Prostate gland (tissue), 2 donors: ENCODE results near the gene HOXB6.

Experiments
- POLR2A ChIP-seq: fragments of 450-650 bp; IDR thresholded peaks from one replicate; pipeline ENCODE4 v1.6.1; 2016; ENCODE audit warnings: antibody characterized with exemption, mild to moderate bottlenecking
- POLR2AphosphoS5 ChIP-seq: sonication (generic); formaldehyde crosslinking; IDR thresholded peaks from one replicate; pipeline ENCODE4 v1.6.1; 2017; ENCODE audit warnings: antibody characterized with exemption
- TF ChIP-seq, protein P1 (sequence below), 4 experiments: fragments of 200-600 bp in 2 of 4; fragments of 450-650 bp in 2 of 4; sonication (generic) in 2 of 4; IDR thresholded peaks; 1 replicate in 3 of 4; 2 replicates in 1 of 4; pipeline ENCODE4 v1.5.1; 2016 to 2019; ENCODE audit warnings: antibody characterized with exemption in 4 of 4, mild to moderate bottlenecking in 2 of 4, moderate library complexity in 2 of 4

DNA sequence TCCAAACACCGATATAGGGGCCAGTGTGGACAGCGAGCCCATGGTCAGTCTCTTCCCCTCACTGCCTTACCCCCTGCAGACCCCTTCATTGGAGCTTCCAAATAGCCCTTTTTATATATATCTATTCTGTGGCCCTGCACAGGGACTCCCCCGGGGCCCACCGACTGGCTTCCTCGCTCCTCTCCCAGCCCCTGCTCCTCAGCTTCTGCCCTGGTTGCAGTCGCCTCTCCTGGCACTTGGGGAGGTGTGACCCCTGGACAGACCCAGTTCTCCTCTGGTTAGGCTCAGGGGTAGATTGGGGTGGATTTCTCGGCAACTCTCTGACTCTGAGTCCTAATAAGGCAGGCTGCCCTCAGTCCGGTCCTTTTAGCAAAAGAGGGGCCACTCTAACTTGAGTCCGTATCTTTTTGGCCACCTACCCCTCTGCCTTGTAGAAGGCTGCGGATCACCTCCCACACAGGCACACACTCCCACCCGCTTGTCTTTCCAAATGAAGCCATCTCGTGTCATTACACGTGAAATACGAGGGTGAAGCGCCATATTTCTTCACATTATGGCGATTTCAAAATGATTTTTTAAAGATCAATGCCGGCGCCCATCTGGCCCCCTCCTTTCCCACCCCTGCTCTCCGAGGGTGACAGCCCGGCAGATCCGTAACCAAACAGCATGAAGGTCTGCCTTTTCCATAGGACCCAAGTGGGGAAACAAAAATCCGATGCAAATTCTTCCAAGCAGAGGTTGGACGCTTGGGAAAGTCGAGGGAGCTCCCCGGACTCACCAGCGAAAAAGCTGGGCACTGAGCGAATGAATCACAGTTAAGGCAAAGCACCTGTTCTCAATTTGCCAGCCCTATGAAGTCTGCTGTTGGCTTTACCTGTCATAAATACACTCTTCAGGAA is 23.1 kb upstream of the HOXB6 start:
- TF ChIP-seq, protein P1, sequence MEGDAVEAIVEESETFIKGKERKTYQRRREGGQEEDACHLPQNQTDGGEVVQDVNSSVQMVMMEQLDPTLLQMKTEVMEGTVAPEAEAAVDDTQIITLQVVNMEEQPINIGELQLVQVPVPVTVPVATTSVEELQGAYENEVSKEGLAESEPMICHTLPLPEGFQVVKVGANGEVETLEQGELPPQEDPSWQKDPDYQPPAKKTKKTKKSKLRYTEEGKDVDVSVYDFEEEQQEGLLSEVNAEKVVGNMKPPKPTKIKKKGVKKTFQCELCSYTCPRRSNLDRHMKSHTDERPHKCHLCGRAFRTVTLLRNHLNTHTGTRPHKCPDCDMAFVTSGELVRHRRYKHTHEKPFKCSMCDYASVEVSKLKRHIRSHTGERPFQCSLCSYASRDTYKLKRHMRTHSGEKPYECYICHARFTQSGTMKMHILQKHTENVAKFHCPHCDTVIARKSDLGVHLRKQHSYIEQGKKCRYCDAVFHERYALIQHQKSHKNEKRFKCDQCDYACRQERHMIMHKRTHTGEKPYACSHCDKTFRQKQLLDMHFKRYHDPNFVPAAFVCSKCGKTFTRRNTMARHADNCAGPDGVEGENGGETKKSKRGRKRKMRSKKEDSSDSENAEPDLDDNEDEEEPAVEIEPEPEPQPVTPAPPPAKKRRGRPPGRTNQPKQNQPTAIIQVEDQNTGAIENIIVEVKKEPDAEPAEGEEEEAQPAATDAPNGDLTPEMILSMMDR (IDR thresholded peaks at IDR 0.05): no peak
- TF ChIP-seq POLR2AphosphoS5 (no peak), POLR2A (no peak)
